MM.1S (cell line): ENCODE results near the gene CFAP65.

Experiments
- CTCF ChIP-seq: fragments of 300-600 bp; sonication (generic); IDR thresholded peaks from 2 replicates; pipeline ENCODE4 v1.5.1; 2016; ENCODE audit warnings: antibody characterized with exemption, low read length, mixed read lengths
- EZH2 ChIP-seq: fragments of 300-600 bp; sonication (generic); optimal IDR thresholded peaks from 2 replicates; pipeline ENCODE3; 2017; ENCODE audit warnings: low read depth, mild to moderate bottlenecking, antibody characterized with exemption, low read length, mixed read lengths
- EZH2phosphoT487 ChIP-seq: fragments of 300-600 bp; sonication (generic); IDR thresholded peaks from 2 replicates; pipeline ENCODE4 v1.6.1; 2018; ENCODE audit warnings: antibody characterized with exemption, low read length

- TF ChIP-seq EZH2 (no peak), CTCF (no peak), EZH2phosphoT487 (no peak)
Measured at GRCh38 chr2:219086196-219086595, 44.9 kb upstream of the CFAP65 start.
